Cardiac fibroblast (primary cell): Measurements from ENCODE around the gene COL27A1.
A peak's percentile ranks its signal among the peaks of the same experiment; 100 is the strongest.

Experiments used
- DNase-seq, 2 donors: peaks; one replicate each; pipeline versions ENCODE4 v3.0.0 to v3.0.0-alpha.2; 2010; ENCODE audit warnings: low read depth in 2 of 2
- H3K4me3 ChIP-seq, 2 donors: replicated peaks in 1 of 2; 1 replicate in 1 of 2; 2 replicates in 1 of 2; pipeline ENCODE4 v1.5.1; 2011; ENCODE audit warnings: low read depth in 2 of 2, low read length in 2 of 2, mild to moderate bottlenecking in 2 of 2, moderate library complexity in 1 of 2
- CTCF ChIP-seq: IDR thresholded peaks from one replicate; pipeline ENCODE4 v1.5.1; 2011; ENCODE audit warnings: low read depth, mild to moderate bottlenecking, low read length, inconsistent platforms

The COL27A1 gene

DNA sequence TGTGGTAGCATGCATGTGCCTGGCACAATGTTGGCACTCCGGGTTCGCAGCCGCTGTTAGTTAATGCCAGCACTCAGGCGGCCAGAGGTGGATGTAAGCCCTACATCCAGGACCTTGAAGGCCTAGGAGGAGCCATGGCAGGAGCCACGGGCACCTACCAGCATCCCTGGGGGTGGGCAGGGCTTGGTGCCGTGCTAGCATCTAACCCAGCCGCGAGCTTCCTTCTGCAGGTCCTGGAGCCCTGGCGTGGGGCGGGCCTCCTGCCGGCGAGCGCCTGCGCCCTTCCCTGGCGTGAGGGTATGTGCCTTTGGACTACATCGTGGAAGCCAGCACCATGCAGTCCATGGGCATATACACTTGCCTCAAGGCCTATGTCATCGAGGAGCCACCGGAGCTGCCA, 53.8 kb downstream of the COL27A1 start:
- TF ChIP-seq CTCF: no peak
- DNase-seq: no peak
- no peak overlapping the region for H3K4me3 ChIP-seq

GRCh38 chr9:114210136-114210535, 54.8 kb downstream of the COL27A1 start:
- DNase-seq: no peak
- H3K4me3 ChIP-seq: no peak overlapping the region
- no peak for TF ChIP-seq CTCF

GRCh38 chr9:114210691-114211276, 55.4 kb downstream of the COL27A1 start:
- no peak for TF ChIP-seq CTCF
- no peak for DNase-seq
- H3K4me3 ChIP-seq: no peak overlapping the region

DNA sequence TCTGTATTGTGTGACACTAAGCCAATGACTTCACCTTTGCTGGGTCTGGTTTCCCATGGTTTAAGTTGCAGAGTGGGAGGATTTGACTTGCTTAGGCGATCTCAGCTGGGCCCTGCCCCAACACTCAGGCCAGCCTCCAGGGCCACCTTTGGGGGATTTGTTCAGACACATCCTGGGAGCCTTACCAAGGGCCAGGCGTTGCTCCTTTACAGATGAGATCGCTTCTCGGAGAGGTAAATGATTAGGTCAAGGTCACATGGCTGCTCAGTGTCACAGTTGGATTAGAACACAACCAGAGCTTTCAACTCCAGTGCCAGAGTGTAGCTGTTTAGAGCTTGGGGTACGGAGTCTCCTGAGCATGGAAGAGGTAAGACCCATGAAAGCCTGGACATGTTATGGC, 57.5 kb downstream of the COL27A1 start:
- DNase-seq: no peak
- no peak overlapping the region for H3K4me3 ChIP-seq
- TF ChIP-seq CTCF: no peak

DNA sequence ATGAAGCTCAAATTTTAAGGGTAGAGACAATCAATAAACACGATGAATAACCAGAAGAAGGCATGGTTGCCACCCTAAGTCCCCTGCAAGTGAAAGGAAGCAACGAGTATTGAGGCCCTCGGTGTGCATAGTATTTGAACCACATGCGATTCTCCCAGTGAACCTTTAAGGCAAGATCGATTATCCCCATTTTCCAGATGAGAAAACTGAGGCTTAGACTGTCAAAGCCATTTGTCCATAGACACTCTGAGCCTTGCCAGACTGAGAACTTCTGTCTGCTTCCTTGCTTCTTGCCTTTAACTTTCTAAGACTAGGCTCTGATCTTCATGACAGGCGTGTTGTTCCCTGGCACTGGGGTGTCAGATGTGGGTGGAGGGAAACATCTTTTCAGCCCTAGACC, 58.2 kb downstream of the COL27A1 start:
- no peak for DNase-seq
- TF ChIP-seq CTCF: no peak
- H3K4me3 ChIP-seq: no peak overlapping the region

DNA sequence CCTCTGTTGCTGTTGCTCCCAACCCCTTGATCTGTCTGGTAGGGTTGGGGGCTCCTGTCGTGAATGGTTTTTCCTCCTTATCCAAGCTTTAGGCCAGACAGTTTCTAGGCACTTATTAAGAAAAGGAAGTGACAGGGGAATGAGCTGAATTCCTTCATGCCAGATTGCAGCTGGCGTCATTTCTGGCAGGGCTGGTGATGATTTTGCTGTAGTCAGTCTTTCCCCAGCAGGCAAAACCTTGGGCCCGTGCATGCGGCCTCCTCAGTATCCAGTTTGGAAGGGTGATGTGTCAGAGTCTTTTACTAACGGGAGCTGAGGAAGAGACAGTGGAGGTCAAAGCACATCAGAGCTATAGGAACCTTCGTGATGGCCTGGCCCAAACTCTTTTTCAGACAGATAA, 58.8 kb downstream of the COL27A1 start:
- TF ChIP-seq CTCF: no peak
- no peak overlapping the region for H3K4me3 ChIP-seq
- DNase-seq: peak; percentile 36 to 76
